Calu3 (cell line): Measurements from ENCODE around the gene CDAN1. TPM values are rescaled to one million over a fixed set of nuclear protein-coding genes. Genes with fewer than 3 reads are reported as not detected.

ENCODE experiments used
- BruUV-seq: library from RNA; stranded (reverse); fragments of 400-500 nt; replicated peaks from 2 replicates; lab custom pipeline; 2021; lab: Mats Ljungman, UMichigan
- CTCF ChIA-PET: fragments of 300-600 bp; sonication (Branson Sonifier 250); formaldehyde crosslinking; loops from one replicate; lab custom pipeline; 2022; ENCODE audit warnings: antibody characterized with exemption; lab: Charles Lee
- DNase-seq: peaks from one replicate; pipeline ENCODE4 v3.0.0; 2022
- H3K27ac Mint-ChIP-seq: one replicate; pipeline ENCODE4 v1.8.0; 2022; ENCODE audit warnings: mixed read lengths; ENCODE audit not compliant: unreplicated experiment
- H3K27me3 Mint-ChIP-seq: one replicate; pipeline ENCODE4 v1.8.0; 2022; ENCODE audit warnings: mixed read lengths; ENCODE audit not compliant: unreplicated experiment
- H3K36me3 Mint-ChIP-seq: one replicate; pipeline ENCODE4 v1.8.0; 2022; ENCODE audit warnings: mild to moderate bottlenecking, moderate library complexity, mixed read lengths; ENCODE audit not compliant: insufficient read depth, unreplicated experiment
- H3K4me1 Mint-ChIP-seq: one replicate; pipeline ENCODE4 v1.8.0; 2022; ENCODE audit warnings: mild to moderate bottlenecking, low read depth, mixed read lengths; ENCODE audit not compliant: unreplicated experiment
- H3K4me3 Mint-ChIP-seq: one replicate; pipeline ENCODE4 v1.8.0; 2022; ENCODE audit warnings: mild to moderate bottlenecking, low read depth, moderate library complexity, mixed read lengths; ENCODE audit not compliant: unreplicated experiment
- H3K9me3 Mint-ChIP-seq: one replicate; pipeline ENCODE4 v1.8.0; 2022; ENCODE audit warnings: low read depth, mixed read lengths; ENCODE audit not compliant: unreplicated experiment
- CTCF ChIP-seq: fragments of 200-600 bp; IDR thresholded peaks from one replicate; pipeline ENCODE4 v1.8.0; 2022; ENCODE audit warnings: antibody characterized with exemption; ENCODE audit not compliant: unreplicated experiment
- intact Hi-C: fragments of 100-400 bp; cut with micrococcal nuclease; formaldehyde crosslinking; loops from one replicate; pipeline ENCODE4 v1.10.0; 2022; ENCODE audit not compliant: unreplicated experiment
- total RNA-seq: library from RNA; stranded (reverse); gene quantifications from 2 replicates; pipeline ENCODE4 v1.2.3, GENCODE V29; 2022

CDAN1 gene
- total RNA-seq, 1 experiment from 2014 or later, result 11.3 TPM

DNA sequence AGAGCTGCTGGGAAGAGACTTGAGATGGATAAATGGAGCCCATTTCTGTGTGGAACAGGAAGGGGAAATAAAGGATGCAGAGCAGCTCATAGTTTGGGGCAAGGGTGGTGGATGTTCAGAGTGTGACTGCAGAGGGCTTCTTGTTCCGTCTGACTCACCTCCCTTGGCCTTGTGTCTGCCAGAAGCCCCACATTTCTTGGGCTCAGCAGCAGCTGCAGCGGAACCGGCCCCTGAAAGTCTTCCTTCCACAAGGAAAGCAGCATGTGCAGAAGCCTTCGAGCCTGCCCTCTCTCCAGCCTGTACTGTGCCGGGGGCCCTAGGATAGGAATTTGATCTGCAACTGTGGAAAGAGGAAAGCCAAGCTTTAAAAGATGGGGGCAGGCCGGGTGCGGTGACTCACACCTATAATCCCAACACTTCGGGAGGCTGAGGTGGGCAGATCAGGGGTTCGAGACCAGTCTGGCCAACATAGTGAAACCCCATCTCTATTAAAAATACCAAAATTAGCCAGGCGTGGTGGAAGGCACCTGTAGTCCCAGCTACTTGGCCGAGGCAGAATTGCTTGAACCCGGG, 11.5 kb downstream of the CDAN1 start:
- TF ChIP-seq CTCF, result no peak
- Mint-ChIP-seq H3K9me3 (no peaks in the 10 kb centered on the region), H3K4me3 (no peak overlapping the region), H3K36me3 (peaks cover 10% of the 10 kb centered on the region), H3K4me1 (no peaks in the 10 kb centered on the region), H3K27me3 (no peaks in the 10 kb centered on the region), H3K27ac (no peak overlapping the region)
- CTCF ChIA-PET, result no interaction called here
- intact Hi-C loops, result no loop called here
- no TSS peak for BruUV-seq
- DNase-seq, result no peak

DNA sequence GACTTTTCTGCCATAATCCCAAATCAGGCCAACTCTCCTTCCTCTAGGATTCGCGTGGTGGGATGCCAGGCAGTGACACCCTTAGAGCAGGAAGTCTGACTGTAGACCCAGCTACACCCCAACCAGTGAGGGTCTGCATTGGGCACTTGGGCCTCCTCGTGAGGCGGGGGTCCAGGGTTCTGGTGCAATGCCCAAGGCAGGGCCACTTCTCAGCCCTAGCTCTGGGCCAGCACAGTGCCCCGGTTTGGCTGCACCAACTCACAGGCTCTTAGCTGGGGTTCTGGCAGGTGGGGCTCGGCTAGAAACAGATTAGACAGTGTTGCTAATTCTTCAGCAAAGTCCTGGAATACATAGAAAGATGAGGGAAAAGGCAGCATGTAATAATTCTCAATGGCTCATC, 12.7 kb downstream of the CDAN1 start:
- H3K36me3 Mint-ChIP-seq, result peaks cover 10% of the 10 kb centered on the region
- H3K27ac Mint-ChIP-seq, result no peak overlapping the region
- BruUV-seq, result no TSS peak
- no peak for DNase-seq
- CTCF ChIA-PET, result no interaction called here
- H3K9me3 Mint-ChIP-seq, result no peaks in the 10 kb centered on the region
- no peak for TF ChIP-seq CTCF
- intact Hi-C loops, result no loop called here
- H3K4me3 Mint-ChIP-seq, result no peak overlapping the region
- H3K4me1 Mint-ChIP-seq, result no peaks in the 10 kb centered on the region
- H3K27me3 Mint-ChIP-seq, result no peaks in the 10 kb centered on the region

- Mint-ChIP-seq H3K4me3 (no peak overlapping the region), H3K27ac (no peak overlapping the region), H3K36me3 (peaks cover 10% of the 10 kb centered on the region), H3K27me3 (no peaks in the 10 kb centered on the region), H3K4me1 (no peaks in the 10 kb centered on the region), H3K9me3 (no peaks in the 10 kb centered on the region)
- CTCF ChIA-PET, result interaction anchor here (0.6 kb wide), 1 partner anchor 101 kb away, joined by 3 read pairs; no protein-coding TSS in a partner anchor
- BruUV-seq, result no TSS peak
- no peak for TF ChIP-seq CTCF
- intact Hi-C loops, result no loop called here
- no peak for DNase-seq
These were observed 13.9 kb downstream of the CDAN1 start for GRCh38 chr15:42723068-42723467.

DNA sequence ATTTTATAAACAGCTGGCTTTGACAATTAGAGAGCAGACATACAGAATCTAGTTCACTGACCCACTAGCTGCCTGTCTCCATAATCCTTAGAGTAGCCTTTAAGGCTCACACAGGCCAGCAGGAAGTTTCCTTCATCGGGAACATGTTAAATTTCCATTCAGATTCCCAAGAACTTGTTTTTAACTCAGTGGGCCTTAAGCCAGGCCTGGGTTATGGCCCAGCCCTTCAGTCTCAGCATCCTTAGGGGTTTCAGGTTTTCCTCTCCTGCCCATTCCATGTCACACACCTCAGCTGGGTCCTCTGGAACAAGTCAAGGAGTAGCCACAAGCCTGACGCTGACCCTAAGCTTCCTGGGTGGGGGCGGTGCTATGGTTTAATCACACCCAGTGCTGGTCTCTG, 15.0 kb downstream of the CDAN1 start:
- BruUV-seq, result no TSS peak

More for the DNA sequence above, 15.0 kb downstream of the CDAN1 start:
- Mint-ChIP-seq H3K9me3 (no peaks in the 10 kb centered on the region), H3K4me3 (no peak overlapping the region), H3K27ac (no peak overlapping the region), H3K4me1 (no peaks in the 10 kb centered on the region), H3K36me3 (peaks cover 10% of the 10 kb centered on the region), H3K27me3 (no peaks in the 10 kb centered on the region)
- intact Hi-C loops, result no loop called here
- no peak for DNase-seq
- no peak for TF ChIP-seq CTCF
- CTCF ChIA-PET, result no interaction called here
